OCI-LY7 (cell line): Measurements from ENCODE around the gene SLC17A7. TPM values are rescaled to one million over a fixed set of nuclear protein-coding genes. Genes with fewer than 3 reads are reported as not detected.
"Not testable (repeated sequence)": the region's sequence is repeated elsewhere in the genome, so short reads cannot be mapped to it uniquely, and the experiment has no call there.

Experiments
- BruUV-seq: library from RNA; stranded (reverse); fragments of 400-500 nt; replicated peaks from 2 replicates; lab custom pipeline; 2021; lab: Mats Ljungman, UMichigan
- CTCF ChIA-PET: fragments of 300-600 bp; sonication (Branson Sonifier 250); formaldehyde crosslinking; loops from one replicate; lab custom pipeline; 2022; ENCODE audit warnings: antibody characterized with exemption; ENCODE audit not compliant: unreplicated experiment; lab: Charles Lee
- POLR2A ChIA-PET: fragments of 300-600 bp; sonication (Branson Sonifier 250); formaldehyde crosslinking; loops from one replicate; lab custom pipeline; 2022; ENCODE audit warnings: antibody characterized with exemption; lab: Charles Lee
- DNase-seq: peaks from one replicate; pipeline ENCODE4 v3.0.0-alpha.2; 2015; ENCODE audit warnings: low spot score
- H2AFZ ChIP-seq: fragments of 200-600 bp; sonication (generic), shearing (Covaris generic); 2 replicates; pipeline ENCODE4 v1.6.1; 2014; ENCODE audit warnings: mild to moderate bottlenecking, antibody characterized with exemption, low read length, moderate library complexity
- H3K27ac ChIP-seq: fragments of 200-600 bp; sonication (generic); 2 replicates; pipeline ENCODE4 v1.5.1; 2014; ENCODE audit warnings: mixed run types, low read depth, mild to moderate bottlenecking, moderate library complexity, low read length, inconsistent platforms; ENCODE audit not compliant: poor library complexity, severe bottlenecking
- H3K36me3 ChIP-seq: fragments of 200-600 bp; sonication (generic); 2 replicates; pipeline ENCODE4 v1.6.1; 2014; ENCODE audit warnings: mild to moderate bottlenecking, antibody characterized with exemption, low read length, moderate library complexity, mixed read lengths; ENCODE audit not compliant: insufficient read depth
- H3K4me1 ChIP-seq: fragments of 200-600 bp; sonication (generic); 2 replicates; pipeline ENCODE4 v1.5.1; 2014; ENCODE audit warnings: mild to moderate bottlenecking, low read length; ENCODE audit not compliant: insufficient read depth, poor library complexity, severe bottlenecking
- H3K4me2 ChIP-seq: fragments of 200-600 bp; sonication (generic); 2 replicates; pipeline ENCODE4 v1.6.1; 2014; ENCODE audit warnings: mild to moderate bottlenecking, low read length
- H3K4me3 ChIP-seq: fragments of 200-600 bp; sonication (generic); 2 replicates; pipeline ENCODE4 v1.5.1; 2014; ENCODE audit warnings: mild to moderate bottlenecking, low read depth, low read length; ENCODE audit not compliant: poor library complexity, severe bottlenecking
- H3K79me2 ChIP-seq: fragments of 200-600 bp; sonication (generic); 2 replicates; pipeline ENCODE4 v1.6.1; 2016; ENCODE audit warnings: low read depth, mild to moderate bottlenecking, low read length, moderate library complexity, mixed read lengths; ENCODE audit not compliant: insufficient read depth
- H3K9me2 ChIP-seq: fragments of 200-600 bp; sonication (generic); 2 replicates; pipeline ENCODE4 v1.6.1; 2016; ENCODE audit warnings: mild to moderate bottlenecking, low read length, mixed read lengths; ENCODE audit not compliant: insufficient read depth
- H3K9me3 ChIP-seq: fragments of 200-600 bp; sonication (generic); 2 replicates; pipeline ENCODE4 v1.6.1; 2014; ENCODE audit warnings: mild to moderate bottlenecking, mixed run types, low read length, mixed read lengths
- H4K20me1 ChIP-seq: fragments of 200-600 bp; sonication (generic); 2 replicates; pipeline ENCODE4 v1.6.1; 2014; ENCODE audit warnings: mild to moderate bottlenecking, antibody characterized with exemption, low read length, moderate library complexity, mixed read lengths; ENCODE audit not compliant: insufficient read depth
- CTCF ChIP-seq: fragments of 200-600 bp; sonication (generic); conservative IDR thresholded peaks from 2 replicates; pipeline ENCODE4 v1.5.1; 2014; ENCODE audit warnings: mild to moderate bottlenecking, antibody characterized with exemption, low read length, moderate library complexity, mixed read lengths
- EZH2phosphoT487 ChIP-seq: fragments of 200-600 bp; sonication (generic); IDR thresholded peaks from 2 replicates; pipeline ENCODE4 v1.6.1; 2018; ENCODE audit warnings: low read depth, borderline replicate concordance, mild to moderate bottlenecking, mixed run types, antibody characterized with exemption, low read length, moderate library complexity, mixed read lengths
- intact Hi-C: fragments of 100-400 bp; cut with micrococcal nuclease; formaldehyde crosslinking; loops from one replicate; pipeline ENCODE4 v1.10.0; 2022; ENCODE audit not compliant: unreplicated experiment
- total RNA-seq, 2 experiments: library from RNA; depleted of rRNA in 1 of 2; stranded (reverse); fragments of >200 nt in 1 of 2; shearing (Covaris generic) in 1 of 2; gene quantifications; 2 replicates each; pipeline ENCODE4 v1.2.3, GENCODE V29; 2014 to 2022

The SLC17A7 gene
- total RNA-seq, 2 experiments from 2014 or later: 1.3 TPM

- intact Hi-C loops: no loop called here
- ChIA-PET POLR2A (no interaction called here), CTCF (no interaction called here)
- BruUV-seq: no TSS peak
- Histone ChIP-seq H4K20me1 (no peaks in the 10 kb centered on the region), H3K9me3 (no peaks in the 10 kb centered on the region), H3K4me3 (no peak overlapping the region), H3K4me1 (peaks cover 8% of the 10 kb centered on the region), H3K9me2 (no peaks in the 10 kb centered on the region), H3K4me2 (no peak overlapping the region), H3K27ac (no peak overlapping the region), H3K36me3 (peaks cover 52% of the 10 kb centered on the region), H3K79me2 (no peaks in the 10 kb centered on the region), H2AFZ (no peak overlapping the region)
- DNase-seq: no peak
- TF ChIP-seq EZH2phosphoT487 (no peak), CTCF (no peak)
Measured at GRCh38 chr19:49463960-49464740, 22.8 kb upstream of the SLC17A7 start.

GRCh38 chr19:49462492-49462891 is 21.2 kb upstream of the SLC17A7 start:
- Histone ChIP-seq H3K36me3 (peaks cover 53% of the 10 kb centered on the region), H3K4me1 (peaks cover 6% of the 10 kb centered on the region), H3K9me2 (no peaks in the 10 kb centered on the region), H3K79me2 (no peaks in the 10 kb centered on the region), H2AFZ (no peak overlapping the region), H3K27ac (no peak overlapping the region), H4K20me1 (no peaks in the 10 kb centered on the region), H3K4me2 (no peak overlapping the region), H3K9me3 (no peaks in the 10 kb centered on the region), H3K4me3 (no peak overlapping the region)
- intact Hi-C loops: no loop called here
- TF ChIP-seq CTCF (no peak), EZH2phosphoT487 (no peak)
- ChIA-PET CTCF (no interaction called here), POLR2A (no interaction called here)
- no peak for DNase-seq
- no TSS peak for BruUV-seq

- no peak overlapping the region for H3K4me3 ChIP-seq
- H3K9me3 ChIP-seq: no peaks in the 10 kb centered on the region
- intact Hi-C loops: no loop called here
- no peak overlapping the region for H2AFZ ChIP-seq
- TF ChIP-seq CTCF (no peak), EZH2phosphoT487 (no peak)
- no peaks in the 10 kb centered on the region for H3K9me2 ChIP-seq
- DNase-seq: no peak
- H3K27ac ChIP-seq: no peak overlapping the region
- H3K36me3 ChIP-seq: peaks cover 53% of the 10 kb centered on the region
- no TSS peak for BruUV-seq
- no peaks in the 10 kb centered on the region for H4K20me1 ChIP-seq
- no peak overlapping the region for H3K4me2 ChIP-seq
- peaks cover 6% of the 10 kb centered on the region for H3K4me1 ChIP-seq
- ChIA-PET POLR2A (no interaction called here), CTCF (no interaction called here)
- no peaks in the 10 kb centered on the region for H3K79me2 ChIP-seq
Measured at GRCh38 chr19:49461656-49462055, 20.3 kb upstream of the SLC17A7 start.

- H3K9me3 ChIP-seq, H3K4me1 ChIP-seq, H3K4me3 ChIP-seq, H3K9me2 ChIP-seq, H4K20me1 ChIP-seq, intact Hi-C loops, DNase-seq, CTCF ChIA-PET, BruUV-seq, H3K79me2 ChIP-seq, H2AFZ ChIP-seq, H3K27ac ChIP-seq, H3K4me2 ChIP-seq: not testable (repeated sequence)
- peaks cover 56% of the 10 kb centered on the region for H3K36me3 ChIP-seq
- POLR2A ChIA-PET: interaction anchor here (0.6 to 0.7 kb wide), 2 partner anchors 9 to 167 kb away, joined by 3 to 4 read pairs; partner anchors contain the start of gene PIH1D1
Measured at GRCh38 chr19:49461130-49461529, 19.8 kb upstream of the SLC17A7 start.
